GM19035 (cell line): ENCODE results near the gene TRABD2A.
"Not testable (repeated sequence)": the region's sequence is repeated elsewhere in the genome, so short reads cannot be mapped to it uniquely, and the experiment has no call there.

Experiments
- ATAC-seq: cut with Tn5 transposase; IDR thresholded peaks from one replicate; pipeline ENCODE4 v1.9.1; 2021; ENCODE audit not compliant: unreplicated experiment

TRABD2A gene, protein sequence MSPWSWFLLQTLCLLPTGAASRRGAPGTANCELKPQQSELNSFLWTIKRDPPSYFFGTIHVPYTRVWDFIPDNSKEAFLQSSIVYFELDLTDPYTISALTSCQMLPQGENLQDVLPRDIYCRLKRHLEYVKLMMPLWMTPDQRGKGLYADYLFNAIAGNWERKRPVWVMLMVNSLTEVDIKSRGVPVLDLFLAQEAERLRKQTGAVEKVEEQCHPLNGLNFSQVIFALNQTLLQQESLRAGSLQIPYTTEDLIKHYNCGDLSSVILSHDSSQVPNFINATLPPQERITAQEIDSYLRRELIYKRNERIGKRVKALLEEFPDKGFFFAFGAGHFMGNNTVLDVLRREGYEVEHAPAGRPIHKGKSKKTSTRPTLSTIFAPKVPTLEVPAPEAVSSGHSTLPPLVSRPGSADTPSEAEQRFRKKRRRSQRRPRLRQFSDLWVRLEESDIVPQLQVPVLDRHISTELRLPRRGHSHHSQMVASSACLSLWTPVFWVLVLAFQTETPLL

GRCh38 chr2:84880645-84881521 is at the start of gene TRABD2A:
Gene TRABD2A, minus strand, starts transcription at chr2:84881084. Its CDS starts 45 bp downstream, at chr2:84881039.
- ATAC-seq = peak; percentile 26

GRCh38 chr2:84927275-84927627 is 46.4 kb upstream of the TRABD2A start:
- no peak for ATAC-seq

DNA sequence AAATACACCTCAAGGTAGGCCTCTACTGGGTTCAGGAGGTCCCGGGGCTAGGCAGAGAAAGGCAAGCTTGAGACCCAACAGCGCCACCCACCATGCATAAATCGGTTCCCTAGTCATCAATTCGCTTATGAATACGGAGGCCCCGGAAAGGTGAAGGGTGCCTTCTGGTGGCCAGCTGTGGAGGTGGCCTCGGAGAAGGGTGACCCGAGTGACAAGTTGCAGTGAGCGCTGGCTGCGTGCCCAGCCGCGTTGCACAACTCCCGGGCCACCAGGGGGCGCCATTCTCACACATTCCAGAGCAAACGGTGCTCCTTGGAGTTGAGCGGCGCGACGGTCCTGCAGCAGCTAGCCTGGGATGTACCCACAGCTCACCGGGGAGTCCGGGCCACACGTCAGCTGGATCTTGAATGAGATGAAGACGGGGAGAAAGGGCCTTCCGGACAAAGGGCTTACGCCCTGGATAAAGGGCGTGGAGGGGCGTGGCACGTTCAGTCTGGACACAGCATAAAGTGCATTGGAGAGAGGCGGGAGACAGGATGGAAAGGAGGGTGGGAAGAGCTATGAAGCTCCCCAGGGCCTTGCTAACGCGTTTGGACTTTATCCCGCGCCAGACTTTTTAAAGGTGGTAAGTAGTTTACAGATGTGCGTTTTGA is 45.0 kb upstream of the TRABD2A start:
- ATAC-seq = peak; percentile 79

DNA sequence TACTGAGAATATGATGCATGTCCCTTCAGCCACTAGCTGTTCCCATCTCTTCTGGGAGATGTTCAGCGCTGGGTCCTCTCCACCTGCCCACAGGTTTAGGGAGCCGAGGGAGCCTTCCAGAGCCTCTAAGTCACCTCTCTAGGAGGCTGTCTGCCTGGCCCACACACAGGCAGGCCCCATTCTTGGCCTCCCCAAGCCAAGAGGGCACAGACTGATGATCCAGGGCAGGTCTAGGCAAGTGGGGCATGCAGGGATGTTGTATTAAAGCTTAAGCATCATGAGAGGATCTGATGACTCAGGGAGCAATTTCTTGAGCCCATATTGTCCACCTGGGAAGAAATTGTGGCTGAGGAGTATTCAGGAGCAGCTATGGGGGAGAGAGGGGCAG is 44.4 kb upstream of the TRABD2A start:
- peak; percentile 0 for ATAC-seq

DNA sequence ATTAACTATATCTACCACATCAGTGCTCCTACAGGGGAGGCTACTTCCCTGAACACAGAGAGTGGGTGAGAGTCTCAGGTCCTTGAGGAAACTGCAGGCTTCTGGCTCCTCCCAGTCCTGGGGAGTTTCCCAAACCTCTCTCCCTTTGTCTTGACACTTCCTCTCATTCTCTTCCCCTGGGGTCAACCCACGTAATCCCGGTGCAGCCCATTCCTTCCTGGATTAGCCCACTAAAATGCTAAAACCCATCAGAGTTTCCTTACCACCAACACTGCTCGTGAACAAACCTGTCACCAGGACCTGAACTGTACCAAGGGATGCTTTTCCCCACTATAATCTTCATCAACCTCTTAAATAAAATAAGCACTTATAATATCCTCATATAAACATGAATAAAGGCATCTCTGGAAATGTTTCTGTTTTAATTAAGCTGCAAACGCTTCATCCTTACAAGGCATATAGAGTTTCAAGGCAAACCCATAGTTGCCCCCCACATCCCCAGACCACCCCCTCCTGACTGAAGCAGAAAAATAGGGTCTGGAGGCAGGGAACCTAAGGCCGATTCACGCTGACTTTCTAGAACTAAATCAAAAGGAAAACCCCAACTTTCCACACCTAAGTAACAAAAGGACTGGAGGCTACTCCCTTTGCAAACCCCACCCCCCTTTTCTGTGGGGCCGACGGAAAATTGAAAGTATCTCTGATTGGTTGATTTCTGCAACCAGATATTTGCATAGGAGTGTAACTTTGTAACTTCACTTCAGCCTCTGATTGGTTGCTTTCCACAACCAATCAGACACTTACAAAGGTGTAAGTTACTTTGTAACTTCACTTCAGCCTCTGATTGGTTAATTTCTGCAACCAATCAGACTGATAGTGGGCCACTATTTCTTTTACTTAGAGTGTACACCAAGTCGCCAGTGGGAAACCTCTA is 43.6 kb upstream of the TRABD2A start:
- ATAC-seq = peak; percentile 31

DNA sequence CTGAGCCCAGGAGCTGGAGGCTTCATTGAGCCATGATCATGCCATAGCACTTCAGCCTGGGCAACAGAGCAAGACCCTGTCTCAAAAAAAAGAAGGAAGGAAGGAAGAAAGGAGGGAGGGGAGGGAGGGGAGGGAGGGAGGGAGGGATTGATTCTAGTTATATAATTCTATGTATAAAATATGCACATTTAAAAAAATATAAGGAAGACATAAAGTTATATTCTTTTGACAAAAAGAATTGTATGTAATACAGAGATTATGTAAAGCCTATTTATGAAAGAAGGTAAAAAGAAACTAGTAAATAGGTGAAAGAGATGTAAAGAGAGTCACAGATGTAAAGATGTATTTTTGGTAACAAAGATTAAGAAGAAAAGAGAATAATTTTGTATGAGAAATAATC is 42.1 kb upstream of the TRABD2A start:
- no peak for ATAC-seq

DNA sequence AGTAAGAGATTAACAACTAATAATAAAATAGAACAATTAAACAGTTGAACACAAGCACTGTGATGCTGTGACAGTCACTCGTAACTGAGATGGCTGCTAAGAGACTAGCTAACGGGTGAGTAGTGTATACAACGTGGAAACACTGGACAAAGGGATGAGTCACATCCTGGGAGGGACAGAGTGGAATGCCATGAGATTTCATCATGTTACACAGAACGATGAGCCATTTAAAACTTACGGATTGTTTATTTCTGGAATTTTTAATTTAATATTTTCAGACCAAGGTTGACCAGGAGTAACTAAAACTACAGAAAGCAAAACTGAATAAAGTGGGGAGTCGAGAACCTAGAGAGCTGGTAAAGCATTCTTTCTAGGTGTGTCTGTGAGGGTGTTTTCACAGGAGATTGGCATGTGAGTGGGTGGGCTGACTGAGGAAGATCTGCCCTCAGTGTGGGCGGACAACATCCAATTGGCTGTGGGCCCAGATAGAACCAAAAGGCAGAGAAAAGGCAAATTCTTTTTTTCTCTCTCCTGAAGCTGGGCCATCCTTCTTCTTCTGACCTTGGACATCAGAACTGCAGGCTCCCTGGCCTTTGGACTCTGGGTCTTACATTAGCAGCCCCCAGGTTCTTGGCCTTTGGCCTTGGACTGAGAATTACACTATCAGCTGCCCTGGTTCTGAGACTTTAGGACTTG is 39.1 kb upstream of the TRABD2A start:
- peak; percentile 46 for ATAC-seq

DNA sequence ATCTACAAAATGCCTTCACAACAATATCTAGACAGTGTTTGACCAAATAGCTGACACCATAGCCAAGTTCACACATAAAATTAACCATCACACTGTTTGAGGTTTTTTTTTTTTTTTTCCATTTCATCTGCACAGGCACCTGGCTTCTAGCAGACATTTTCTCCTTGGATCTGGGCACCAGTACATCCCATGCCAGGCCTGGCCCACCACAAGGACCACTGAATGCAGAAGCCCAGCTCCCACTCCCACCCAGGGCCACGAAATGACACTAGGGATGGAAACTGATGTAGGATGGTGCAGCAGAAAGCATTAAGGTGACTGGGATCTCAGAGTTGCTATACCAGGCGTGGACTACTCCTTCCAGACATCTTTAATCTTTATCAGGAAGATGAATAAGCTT is 37.5 kb upstream of the TRABD2A start:
- no peak for ATAC-seq

GRCh38 chr2:84917821-84918220 is 36.9 kb upstream of the TRABD2A start:
- not testable (repeated sequence) for ATAC-seq

- ATAC-seq = not testable (repeated sequence)
These were observed 34.8 kb upstream of the TRABD2A start for GRCh38 chr2:84915675-84916074.

GRCh38 chr2:84914334-84914733 is 33.5 kb upstream of the TRABD2A start:
- ATAC-seq = no peak

- ATAC-seq = no peak
These were observed 32.1 kb upstream of the TRABD2A start for GRCh38 chr2:84912984-84913383.

GRCh38 chr2:84911135-84911678 is 30.3 kb upstream of the TRABD2A start:
- no peak for ATAC-seq

DNA sequence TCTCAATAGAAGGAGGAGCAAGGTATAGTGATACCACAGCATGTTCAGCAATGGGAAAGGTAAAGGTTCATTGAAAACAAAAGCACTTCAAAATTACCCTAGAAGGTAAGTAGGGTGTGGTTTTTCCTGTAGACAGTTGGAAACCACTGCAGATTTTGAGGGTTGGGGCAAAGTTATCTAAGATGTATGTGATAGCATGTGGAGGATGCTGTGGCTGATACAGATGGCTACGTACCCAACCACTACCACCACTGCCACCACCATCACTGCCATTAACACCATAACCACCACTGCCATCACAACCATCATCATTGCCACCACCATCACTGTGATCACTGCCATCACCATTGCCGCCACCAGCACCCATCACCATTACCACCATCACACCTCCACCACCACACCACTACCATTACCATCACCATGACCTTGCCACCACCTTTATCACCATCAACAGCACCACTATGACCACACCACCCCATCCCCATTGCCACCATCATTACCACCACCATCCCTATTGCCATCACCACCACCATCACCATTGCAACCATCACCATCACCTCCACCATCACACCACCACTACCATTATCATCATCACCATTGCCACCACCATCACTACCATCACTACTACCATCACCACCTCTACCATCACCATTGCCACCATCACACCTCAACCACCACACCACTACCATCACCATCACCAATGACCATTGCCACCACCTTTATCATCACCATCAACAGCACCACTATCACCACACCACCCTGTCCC is 28.2 kb upstream of the TRABD2A start:
- ATAC-seq = no peak

GRCh38 chr2:84906900-84907714 is 26.2 kb upstream of the TRABD2A start:
- ATAC-seq = no peak

DNA sequence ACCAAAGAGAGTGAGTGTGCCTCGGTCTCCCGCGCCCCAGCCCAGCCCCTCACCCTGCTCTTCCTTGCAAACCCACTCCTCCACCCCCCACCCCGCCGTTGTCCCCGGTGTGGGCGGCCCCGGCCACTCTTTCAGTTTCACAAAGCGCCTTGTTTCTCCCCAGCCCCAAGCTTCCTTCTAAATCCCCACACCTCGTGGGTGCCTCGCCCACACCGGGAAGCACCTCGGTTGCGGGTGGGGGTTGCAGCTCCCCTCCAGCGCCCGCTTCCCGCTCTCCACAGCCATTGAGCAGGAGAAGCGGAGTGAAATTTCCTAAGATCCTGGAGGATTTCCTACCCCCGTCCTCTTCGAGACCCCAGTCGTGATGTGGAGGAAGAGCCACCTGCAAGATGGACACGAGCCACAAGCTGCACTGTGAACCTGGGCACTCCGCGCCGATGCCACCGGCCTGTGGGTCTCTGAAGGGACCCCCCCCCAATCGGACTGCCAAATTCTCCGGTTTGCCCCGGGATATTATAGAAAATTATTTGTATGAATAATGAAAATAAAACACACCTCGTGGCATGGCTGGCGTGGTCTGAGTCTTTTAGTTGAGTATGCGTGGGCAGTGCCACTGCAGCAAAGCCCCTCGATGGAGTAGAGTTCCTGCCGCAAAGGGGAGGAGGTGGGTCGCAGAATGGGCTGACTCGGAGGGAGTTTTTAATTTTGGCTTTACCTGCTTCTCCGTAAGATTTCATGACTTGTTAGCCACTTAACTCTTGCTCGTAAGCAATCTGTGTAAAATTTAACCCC is 25.4 kb upstream of the TRABD2A start:
- ATAC-seq = peak; percentile 27
